ENCODE data around the gene H6PD. TPM values are rescaled to one million over a fixed set of nuclear protein-coding genes. Genes with fewer than 3 reads are reported as not detected.
"Not testable (repeated sequence)": the region's sequence is repeated elsewhere in the genome, so short reads cannot be mapped to it uniquely, and the experiment has no call there.

H6PD gene
- polyA plus RNA-seq, 5 donors: 40.9 to 57.8 (median 48.4) TPM

GRCh38 chr1:9295884-9296283 is 61.3 kb downstream of the H6PD start:
- DNase-seq: no peak

GRCh38 chr1:9296850-9297249 is 62.3 kb downstream of the H6PD start:
- no peak for DNase-seq

- DNase-seq: no peak
Measured at GRCh38 chr1:9297831-9298230, 63.3 kb downstream of the H6PD start.

- DNase-seq: no peak
Measured at GRCh38 chr1:9298282-9298681, 63.7 kb downstream of the H6PD start.

- not testable (repeated sequence) for DNase-seq
Measured at GRCh38 chr1:9299571-9300541, 65.3 kb downstream of the H6PD start.

GRCh38 chr1:9300573-9300972 is 66.0 kb downstream of the H6PD start:
- no peak for DNase-seq

GRCh38 chr1:9302745-9303524 is 68.4 kb downstream of the H6PD start:
- DNase-seq: no peak

- no peak for DNase-seq
Measured at GRCh38 chr1:9303916-9304315, 69.3 kb downstream of the H6PD start.

GRCh38 chr1:9305216-9305615 is 70.6 kb downstream of the H6PD start:
- DNase-seq: no peak

GRCh38 chr1:9306006-9306405 is 71.4 kb downstream of the H6PD start:
- no peak for DNase-seq

GRCh38 chr1:9307303-9307702 is 72.7 kb downstream of the H6PD start:
- DNase-seq: no peak

GRCh38 chr1:9308236-9308785 is 73.7 kb downstream of the H6PD start:
- DNase-seq: no peak

GRCh38 chr1:9309080-9309479 is 74.5 kb downstream of the H6PD start:
- no peak for DNase-seq

- no peak for DNase-seq
Measured at GRCh38 chr1:9309991-9310390, 75.4 kb downstream of the H6PD start.

- DNase-seq: no peak
Measured at GRCh38 chr1:9311029-9311428, 76.5 kb downstream of the H6PD start.

GRCh38 chr1:9311479-9311878 is 76.9 kb downstream of the H6PD start:
- no peak for DNase-seq

GRCh38 chr1:9312168-9312720 is 77.7 kb downstream of the H6PD start:
- DNase-seq: no peak

GRCh38 chr1:9313576-9313975 is 79.0 kb downstream of the H6PD start:
- DNase-seq: no peak

- DNase-seq: no peak
Measured at GRCh38 chr1:9314111-9314510, 79.5 kb downstream of the H6PD start.

- DNase-seq: no peak
Measured at GRCh38 chr1:9314711-9315379, 80.3 kb downstream of the H6PD start.

GRCh38 chr1:9315411-9316079 is 81.0 kb downstream of the H6PD start:
- DNase-seq: no peak
